Cardiac fibroblast (primary cell): ENCODE results near the gene FPR2.
A peak's percentile ranks its signal among the peaks of the same experiment; 100 is the strongest.

ENCODE experiments used
- DNase-seq, 2 donors: peaks; one replicate each; pipeline versions ENCODE4 v3.0.0 to v3.0.0-alpha.2; 2010; ENCODE audit warnings: low read depth in 2 of 2
- H3K4me3 ChIP-seq, 2 donors: replicated peaks in 1 of 2; 1 replicate in 1 of 2; 2 replicates in 1 of 2; pipeline ENCODE4 v1.5.1; 2011; ENCODE audit warnings: low read depth in 2 of 2, low read length in 2 of 2, mild to moderate bottlenecking in 2 of 2, moderate library complexity in 1 of 2
- CTCF ChIP-seq: IDR thresholded peaks from one replicate; pipeline ENCODE4 v1.5.1; 2011; ENCODE audit warnings: low read depth, mild to moderate bottlenecking, low read length, inconsistent platforms

Gene FPR2

DNA sequence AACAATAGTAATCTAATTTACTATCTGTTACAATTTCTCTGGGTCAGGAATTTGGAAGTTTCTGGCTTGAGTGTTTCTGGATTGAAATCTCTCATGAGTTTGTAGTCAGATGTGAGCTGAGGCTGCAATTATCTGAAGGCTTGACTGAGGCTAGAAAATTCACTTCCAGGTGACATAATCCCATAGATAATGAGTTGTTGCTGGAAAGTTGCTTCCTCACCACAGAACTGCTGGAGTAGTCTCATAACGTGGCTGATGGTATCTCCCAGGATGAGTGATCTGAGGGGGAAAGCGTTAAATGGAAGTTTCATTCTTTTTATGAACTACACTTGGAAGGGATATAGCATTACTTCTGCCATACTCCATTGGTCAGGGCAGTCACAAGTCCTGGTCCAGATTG, 18.7 kb downstream of the FPR2 start:
- H3K4me3 ChIP-seq, result no peak overlapping the region
- TF ChIP-seq CTCF, result no peak
- DNase-seq, result no peak

GRCh38 chr19:51780270-51780669, 19.3 kb downstream of the FPR2 start:
- no peak for TF ChIP-seq CTCF
- no peak for DNase-seq
- no peak overlapping the region for H3K4me3 ChIP-seq

DNA sequence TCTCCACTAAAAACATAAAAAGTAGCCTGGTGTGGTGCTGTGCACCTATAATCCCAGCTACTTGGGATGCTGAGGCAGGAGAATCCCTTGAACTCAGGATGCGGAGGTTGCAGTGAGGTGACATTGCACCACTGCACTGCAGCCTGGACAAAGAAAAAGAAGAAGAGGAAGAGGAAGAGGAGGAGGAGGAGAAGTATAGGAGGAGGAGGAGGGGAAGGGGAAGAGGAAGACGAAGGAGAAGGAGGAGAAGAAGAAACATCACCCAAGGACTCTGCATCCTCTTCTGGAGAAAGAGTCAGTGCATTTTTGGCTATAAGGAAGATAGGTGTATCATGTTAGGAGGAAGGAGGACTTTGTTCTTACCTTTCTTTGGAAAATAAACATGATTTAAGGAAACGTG, 21.0 kb downstream of the FPR2 start:
- H3K4me3 ChIP-seq, result no peak overlapping the region
- DNase-seq, result no peak
- TF ChIP-seq CTCF, result no peak

- peak; percentile 41 for TF ChIP-seq CTCF
- DNase-seq, result peak; percentile 51 to 63
- H3K4me3 ChIP-seq, result no peak overlapping the region
These were observed 22.4 kb downstream of the FPR2 start for GRCh38 chr19:51783372-51783771.

DNA sequence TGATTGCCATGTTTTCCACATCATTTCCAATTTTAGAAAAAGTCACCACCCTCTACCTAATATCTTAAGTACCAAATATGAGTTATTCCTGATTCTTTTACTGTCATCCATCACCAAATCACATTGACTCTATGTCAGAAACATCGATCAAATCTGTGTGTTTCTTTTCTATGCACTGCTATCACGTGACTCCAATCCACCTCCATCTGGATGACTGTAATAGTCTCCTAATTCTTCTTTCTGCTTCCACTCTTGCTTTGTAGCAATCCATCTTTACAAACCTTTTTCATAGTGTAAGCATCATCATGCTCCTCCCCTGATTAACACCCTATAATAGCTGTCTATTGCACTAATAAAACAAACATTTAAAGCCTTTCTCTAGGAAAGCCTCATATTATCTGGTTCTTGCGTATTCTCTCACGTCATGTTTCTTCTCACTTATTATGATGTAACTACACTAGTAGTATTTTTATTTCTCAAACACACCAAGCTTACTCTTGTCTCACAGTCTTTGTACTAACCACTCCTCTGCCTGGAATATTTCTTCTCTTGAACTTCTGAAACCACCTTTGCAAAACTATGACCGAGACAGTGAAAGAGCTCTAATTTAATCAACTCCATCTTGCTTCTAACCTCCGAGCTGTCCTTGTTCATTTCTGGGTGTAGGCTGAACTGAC, 23.3 kb downstream of the FPR2 start:
- H3K4me3 ChIP-seq, result no peak overlapping the region
- DNase-seq, result no peak
- TF ChIP-seq CTCF, result no peak

GRCh38 chr19:51784922-51785690, 24.1 kb downstream of the FPR2 start:
- DNase-seq, result peak; percentile 91 to 94
- no peak overlapping the region for H3K4me3 ChIP-seq
- TF ChIP-seq CTCF, result no peak
